OCI-LY3 (cell line): ENCODE measurements around the gene CSTPP1.
A peak's percentile ranks its signal among the peaks of the same experiment; 100 is the strongest.
"Not testable (repeated sequence)": the region's sequence is repeated elsewhere in the genome, so short reads cannot be mapped to it uniquely, and the experiment has no call there.

Experiments
- H2AFZ ChIP-seq: fragments of 200-600, 300-600 bp; shearing (Covaris generic); 2 replicates; pipeline ENCODE4 v1.6.0; 2014; ENCODE audit warnings: antibody characterized with exemption, low read depth, low read length
- H3K27ac ChIP-seq: fragments of 200-600, 300-600 bp; sonication (generic); 2 replicates; pipeline ENCODE4 v1.5.1; 2014; ENCODE audit warnings: mild to moderate bottlenecking, low read length, moderate library complexity, mixed read lengths
- H3K27me3 ChIP-seq: fragments of 200-600, 300-600 bp; sonication (generic); 2 replicates; pipeline ENCODE4 v1.6.1; 2014; ENCODE audit warnings: low read depth, low read length, mixed read lengths
- H3K36me3 ChIP-seq: fragments of 200-600, 300-600 bp; sonication (generic); replicated peaks from 2 replicates; pipeline ENCODE3; 2014; ENCODE audit warnings: low read depth, low read length, mixed read lengths
- H3K4me1 ChIP-seq: fragments of 300-600, 200-600 bp; sonication (generic); 2 replicates; pipeline ENCODE4 v1.6.1; 2014; ENCODE audit warnings: low read length, mixed read lengths
- H3K4me2 ChIP-seq: fragments of 200-600, 300-600 bp; sonication (generic); 2 replicates; pipeline ENCODE4 v1.6.1; 2014; ENCODE audit warnings: low read length, mixed read lengths
- H3K4me3 ChIP-seq: fragments of 300-600, 200-600 bp; sonication (generic); 2 replicates; pipeline ENCODE4 v1.5.1; 2014; ENCODE audit warnings: antibody characterized with exemption, mild to moderate bottlenecking, low read length, moderate library complexity
- H3K79me2 ChIP-seq: fragments of 300-600, 200-600 bp; shearing (Covaris generic); 2 replicates; pipeline ENCODE4 v1.6.1; 2014; ENCODE audit warnings: mild to moderate bottlenecking, low read length, mixed read lengths
- H3K9ac ChIP-seq: fragments of 300-600, 200-600 bp; shearing (Covaris generic); 2 replicates; pipeline ENCODE4 v1.6.0; 2014; ENCODE audit warnings: mild to moderate bottlenecking, low read length, moderate library complexity
- H3K9me3 ChIP-seq: fragments of 200-600, 300-600 bp; shearing (Covaris generic); 2 replicates; pipeline ENCODE4 v1.6.1; 2014; ENCODE audit warnings: low read length, mixed read lengths; ENCODE audit not compliant: insufficient read depth
- H4K20me1 ChIP-seq: fragments of 200-600, 300-600 bp; sonication (generic); 2 replicates; pipeline ENCODE4 v1.6.1; 2016; ENCODE audit warnings: low read length, mixed read lengths; ENCODE audit not compliant: insufficient read depth
- EZH2phosphoT487 ChIP-seq: fragments of 200-600 bp; shearing (Covaris generic); IDR thresholded peaks from 2 replicates; pipeline ENCODE4 v1.6.1; 2018; ENCODE audit warnings: antibody characterized with exemption, mixed run types, low read depth
- TF ChIP-seq, protein P1 (sequence below): fragments of 200-600, 300-600 bp; sonication (generic); IDR thresholded peaks from 2 replicates; pipeline ENCODE4 v1.5.1; 2014; ENCODE audit warnings: antibody characterized with exemption, low read length, low read depth

CSTPP1 gene

GRCh38 chr11:46958777-46959176 is 22.2 kb downstream of the CSTPP1 start:
- Histone ChIP-seq H3K27me3 (no peaks in the 10 kb centered on the region), H3K9ac (no peak overlapping the region), H3K27ac (no peak overlapping the region), H3K79me2 (no peaks in the 10 kb centered on the region), H3K36me3 (peaks cover 14% of the 10 kb centered on the region), H3K4me2 (no peak overlapping the region), H3K4me1 (no peaks in the 10 kb centered on the region), H2AFZ (no peak overlapping the region), H4K20me1 (no peaks in the 10 kb centered on the region), H3K4me3 (no peak overlapping the region), H3K9me3 (no peaks in the 10 kb centered on the region)
- TF ChIP-seq EZH2phosphoT487, result no peak
- TF ChIP-seq, protein P1, sequence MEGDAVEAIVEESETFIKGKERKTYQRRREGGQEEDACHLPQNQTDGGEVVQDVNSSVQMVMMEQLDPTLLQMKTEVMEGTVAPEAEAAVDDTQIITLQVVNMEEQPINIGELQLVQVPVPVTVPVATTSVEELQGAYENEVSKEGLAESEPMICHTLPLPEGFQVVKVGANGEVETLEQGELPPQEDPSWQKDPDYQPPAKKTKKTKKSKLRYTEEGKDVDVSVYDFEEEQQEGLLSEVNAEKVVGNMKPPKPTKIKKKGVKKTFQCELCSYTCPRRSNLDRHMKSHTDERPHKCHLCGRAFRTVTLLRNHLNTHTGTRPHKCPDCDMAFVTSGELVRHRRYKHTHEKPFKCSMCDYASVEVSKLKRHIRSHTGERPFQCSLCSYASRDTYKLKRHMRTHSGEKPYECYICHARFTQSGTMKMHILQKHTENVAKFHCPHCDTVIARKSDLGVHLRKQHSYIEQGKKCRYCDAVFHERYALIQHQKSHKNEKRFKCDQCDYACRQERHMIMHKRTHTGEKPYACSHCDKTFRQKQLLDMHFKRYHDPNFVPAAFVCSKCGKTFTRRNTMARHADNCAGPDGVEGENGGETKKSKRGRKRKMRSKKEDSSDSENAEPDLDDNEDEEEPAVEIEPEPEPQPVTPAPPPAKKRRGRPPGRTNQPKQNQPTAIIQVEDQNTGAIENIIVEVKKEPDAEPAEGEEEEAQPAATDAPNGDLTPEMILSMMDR, result no peak

GRCh38 chr11:46961041-46961440 is 24.5 kb downstream of the CSTPP1 start:
- Histone ChIP-seq H2AFZ (no peak overlapping the region), H4K20me1 (no peaks in the 10 kb centered on the region), H3K36me3 (peaks cover 14% of the 10 kb centered on the region), H3K27me3 (no peaks in the 10 kb centered on the region), H3K9ac (no peak overlapping the region), H3K9me3 (no peaks in the 10 kb centered on the region), H3K4me1 (no peaks in the 10 kb centered on the region), H3K4me2 (no peak overlapping the region), H3K4me3 (no peak overlapping the region), H3K79me2 (no peaks in the 10 kb centered on the region), H3K27ac (no peak overlapping the region)
- TF ChIP-seq EZH2phosphoT487, result no peak
- TF ChIP-seq, protein P1, result no peak

- H3K4me2 ChIP-seq, H3K27me3 ChIP-seq, H3K9ac ChIP-seq, H3K4me1 ChIP-seq, H3K9me3 ChIP-seq, H4K20me1 ChIP-seq, H2AFZ ChIP-seq, H3K79me2 ChIP-seq, H3K4me3 ChIP-seq, H3K27ac ChIP-seq: not testable (repeated sequence)
- H3K36me3 ChIP-seq, result peaks cover 14% of the 10 kb centered on the region
Measured at GRCh38 chr11:46961886-46962285, 25.3 kb downstream of the CSTPP1 start.

- TF ChIP-seq, protein P1, result no peak
- no peak for TF ChIP-seq EZH2phosphoT487
- Histone ChIP-seq H3K4me3 (no peak overlapping the region), H3K4me1 (peaks cover 8% of the 10 kb centered on the region), H3K4me2 (no peak overlapping the region), H3K27ac (no peak overlapping the region), H3K79me2 (no peaks in the 10 kb centered on the region), H3K9ac (no peak overlapping the region), H3K9me3 (no peaks in the 10 kb centered on the region), H3K27me3 (no peaks in the 10 kb centered on the region), H3K36me3 (peaks cover 9% of the 10 kb centered on the region), H4K20me1 (no peaks in the 10 kb centered on the region), H2AFZ (no peak overlapping the region)
Measured at GRCh38 chr11:46963844-46964243, 27.3 kb downstream of the CSTPP1 start.

- peaks cover 8% of the 10 kb centered on the region for H3K4me1 ChIP-seq
- TF ChIP-seq, protein P1, result peak; percentile 13; the same call in 1 of the 2 replicates
- no peak for TF ChIP-seq EZH2phosphoT487
- no peak overlapping the region for H3K4me3 ChIP-seq
- no peaks in the 10 kb centered on the region for H3K79me2 ChIP-seq
- H4K20me1 ChIP-seq, result no peaks in the 10 kb centered on the region
- H3K27ac ChIP-seq, result no peak overlapping the region
- H2AFZ ChIP-seq, result no peak overlapping the region
- no peak overlapping the region for H3K4me2 ChIP-seq
- no peaks in the 10 kb centered on the region for H3K27me3 ChIP-seq
- peaks cover 4% of the 10 kb centered on the region for H3K36me3 ChIP-seq
- no peak overlapping the region for H3K9ac ChIP-seq
- no peaks in the 10 kb centered on the region for H3K9me3 ChIP-seq
Measured at GRCh38 chr11:46966773-46967172, 30.2 kb downstream of the CSTPP1 start.
